Globus pallidus (tissue), 1 donor: Measurements from ENCODE around the gene NMBR.
"Not testable (repeated sequence)": the region's sequence is repeated elsewhere in the genome, so short reads cannot be mapped to it uniquely, and the experiment has no call there.

ENCODE experiments used
- DNase-seq: peaks from one replicate; pipeline ENCODE4 v3.0.0-alpha.2; 2015; ENCODE audit warnings: low spot score

NMBR gene

DNA sequence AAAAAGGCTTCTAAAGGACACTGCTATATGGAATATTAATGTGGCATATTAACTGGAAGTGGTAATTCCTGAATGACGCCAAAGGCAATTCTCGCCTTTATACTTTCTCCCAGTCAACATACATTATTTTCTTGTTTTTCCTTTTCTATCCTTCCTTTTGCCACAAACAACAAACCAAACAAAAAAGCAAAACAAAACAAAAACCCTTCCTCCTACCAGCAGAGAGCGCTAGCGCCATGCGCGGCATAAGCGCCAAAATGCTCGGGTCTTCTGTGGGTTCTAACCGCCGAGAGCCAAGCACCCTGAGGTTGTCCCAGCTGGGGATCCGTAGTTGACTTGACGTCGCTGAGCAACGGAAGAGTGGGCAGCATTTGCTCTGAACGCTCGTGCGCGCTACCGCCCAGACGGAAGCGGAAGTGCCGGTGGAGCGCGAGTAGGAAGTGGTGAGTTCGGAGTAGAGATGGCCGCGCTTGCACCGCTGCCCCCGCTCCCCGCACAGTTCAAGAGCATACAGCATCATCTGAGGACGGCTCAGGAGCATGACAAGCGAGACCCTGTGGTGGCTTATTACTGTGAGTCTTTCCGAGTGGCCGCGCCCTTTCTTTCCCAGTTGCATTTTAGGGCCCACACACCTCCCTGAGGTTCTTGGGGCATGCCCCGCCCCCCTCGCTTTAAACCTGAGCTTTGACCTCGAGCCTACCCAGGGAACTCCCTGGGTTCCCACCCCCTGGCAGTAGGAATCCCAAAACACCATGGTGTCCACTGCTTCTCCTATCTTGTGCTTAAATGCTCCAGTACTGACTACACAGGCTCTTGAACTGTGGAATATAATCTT lies at the start of gene NMBR, which contains the start of gene VTA1:
Gene NMBR, minus strand, starts transcription at position 295 of the 835 bp plus-strand sequence. CDS start 58,464 bp downstream, outside the sequence.
Gene VTA1, plus strand, starts transcription at position 436 of the 835 bp plus-strand sequence. Its CDS starts 25 bp downstream, at position 461.
- DNase-seq = peak; percentile 99

- DNase-seq = no peak
Observed at GRCh38 chr6:142195862-142196541, 49.1 kb upstream of the NMBR start.

DNA sequence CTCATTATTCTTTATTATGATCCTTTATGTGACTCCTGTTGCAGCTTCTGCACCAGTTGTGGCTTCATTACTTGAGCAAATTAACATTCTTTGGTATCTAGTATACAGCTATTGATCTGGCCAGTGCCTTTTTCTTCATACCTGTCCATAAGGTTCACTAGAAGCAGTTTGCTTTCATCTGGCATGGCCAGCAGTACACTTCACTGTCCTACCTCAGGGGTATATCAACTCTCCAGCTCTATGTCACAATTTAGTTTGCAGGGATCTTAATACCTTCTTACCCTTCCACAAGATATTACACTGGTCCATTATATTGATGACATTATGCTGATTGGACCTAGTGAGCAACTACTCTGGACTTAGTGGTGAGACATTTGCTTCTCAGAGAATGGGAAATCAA lies 46.7 kb upstream of the NMBR start:
- DNase-seq = no peak

DNA sequence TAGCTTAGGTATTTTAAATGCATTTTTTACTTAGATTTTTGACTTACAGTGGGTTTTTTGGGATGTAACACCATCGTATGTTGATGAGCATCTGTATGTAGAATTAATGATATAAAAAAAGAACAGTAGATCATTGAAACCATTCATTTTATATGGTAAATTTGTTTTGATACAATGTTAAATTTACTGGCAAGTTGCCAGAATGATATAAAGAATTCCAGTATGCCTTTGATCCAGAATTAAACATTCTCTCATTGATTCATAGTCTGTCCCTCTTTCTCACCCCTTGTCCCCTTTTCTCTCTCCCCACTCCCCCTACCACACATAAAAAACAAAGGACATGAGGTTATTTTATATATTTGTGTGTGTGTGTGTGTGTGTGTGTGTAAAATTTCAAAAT lies 45.4 kb upstream of the NMBR start:
- no peak for DNase-seq

DNA sequence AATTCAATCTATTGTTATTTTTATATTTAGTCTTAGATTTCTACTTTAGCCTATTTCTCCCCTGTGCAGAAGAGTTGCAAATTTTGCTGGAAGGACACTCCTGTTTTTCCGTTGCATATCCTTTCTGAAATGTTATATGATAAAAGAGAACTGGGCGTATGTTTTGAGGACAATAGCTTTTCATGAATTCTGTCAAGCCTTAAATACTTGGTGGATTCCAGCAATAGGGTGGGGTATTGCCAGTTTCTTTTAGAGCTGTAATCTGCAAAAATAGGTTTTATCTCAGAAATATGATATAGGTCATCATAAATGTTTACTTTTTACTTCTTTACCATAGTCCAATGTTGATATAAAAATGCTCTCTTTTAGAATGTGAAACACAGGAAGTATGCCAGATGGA lies 42.1 kb upstream of the NMBR start:
- DNase-seq = no peak

DNA sequence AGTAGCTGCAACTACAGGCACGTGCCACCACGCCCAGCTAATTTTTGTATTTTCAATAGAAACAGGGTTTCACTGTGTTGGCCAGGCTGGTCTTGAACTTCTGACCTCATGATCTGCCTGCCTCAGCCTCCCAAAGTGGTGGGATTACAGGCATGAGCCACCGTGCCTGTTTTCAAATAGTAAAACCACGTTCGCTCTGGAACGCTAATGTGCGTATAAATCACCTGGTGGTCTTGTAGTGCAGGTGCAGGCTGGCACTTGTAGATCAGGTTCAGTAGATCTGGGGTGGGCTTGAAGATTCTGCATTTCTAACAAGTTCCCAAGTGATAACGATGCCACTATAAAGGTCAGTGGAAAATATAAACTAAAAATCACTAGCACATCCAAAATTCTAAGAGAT lies 41.4 kb upstream of the NMBR start:
- not testable (repeated sequence) for DNase-seq

GRCh38 chr6:142187209-142187608 lies 40.3 kb upstream of the NMBR start:
- DNase-seq = no peak

GRCh38 chr6:142185641-142186040 lies 38.7 kb upstream of the NMBR start:
- DNase-seq = no peak

- DNase-seq = no peak
Observed at GRCh38 chr6:142184307-142184706, 37.4 kb upstream of the NMBR start.

DNA sequence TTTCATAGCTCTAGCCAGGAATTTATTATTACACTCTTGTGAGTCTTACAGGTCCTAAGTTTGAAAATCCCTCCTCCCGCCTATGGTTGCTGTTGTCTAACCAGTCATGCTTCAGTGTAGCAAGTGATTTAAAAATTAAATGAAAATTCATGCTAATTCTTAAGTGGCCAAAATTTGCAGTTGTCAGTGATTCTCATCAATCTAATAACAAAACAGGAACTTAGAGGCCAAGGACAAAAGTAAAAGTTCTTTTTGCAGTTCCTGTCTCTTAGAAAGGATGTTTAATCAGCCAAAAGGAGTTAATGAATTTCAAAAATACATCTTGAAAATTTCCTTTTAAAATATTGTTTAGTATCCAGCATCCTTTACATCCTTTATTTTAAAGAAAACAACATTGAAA lies 36.4 kb upstream of the NMBR start:
- no peak for DNase-seq

DNA sequence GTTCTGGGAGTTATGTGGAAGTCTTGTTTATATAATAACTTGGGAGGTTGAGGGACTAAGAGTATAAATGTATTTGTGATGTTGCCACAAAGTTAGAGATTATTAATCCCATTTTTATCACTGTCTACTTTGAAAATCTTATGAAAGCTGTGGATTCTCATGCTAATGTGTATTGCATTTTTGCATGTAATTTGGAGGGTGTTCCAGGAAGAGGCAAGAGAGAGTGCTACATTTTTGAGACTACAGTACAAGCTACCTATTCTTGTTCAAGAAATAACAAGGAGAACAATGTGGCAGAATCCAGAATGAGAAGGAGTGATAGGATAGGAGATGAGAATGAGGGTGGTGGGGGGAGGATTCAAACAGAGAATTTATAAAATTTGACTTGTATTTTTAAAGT lies 35.1 kb upstream of the NMBR start:
- no peak for DNase-seq

DNA sequence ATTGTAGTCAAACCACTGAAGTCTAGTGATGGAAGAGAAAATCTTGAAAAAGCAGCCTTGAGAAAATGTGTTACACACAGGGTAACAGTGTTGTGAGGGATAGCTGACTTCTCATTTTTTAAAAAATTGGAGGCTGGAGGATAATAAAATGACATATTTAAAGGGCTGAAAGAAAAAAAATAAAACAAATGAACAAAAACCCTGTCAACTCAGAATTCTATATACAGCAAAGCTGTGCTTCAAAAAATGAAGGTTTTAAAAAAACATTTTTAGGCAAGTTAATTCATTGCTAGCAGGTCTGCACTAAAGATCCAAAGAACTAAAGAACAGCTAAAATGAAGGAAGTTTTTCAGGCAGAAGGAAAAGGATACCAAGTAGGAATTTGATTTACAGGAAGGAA lies 31.2 kb upstream of the NMBR start:
- no peak for DNase-seq

GRCh38 chr6:142174703-142175102 lies 27.8 kb upstream of the NMBR start:
- DNase-seq = no peak

GRCh38 chr6:142173980-142174379 lies 27.1 kb upstream of the NMBR start:
- no peak for DNase-seq

DNA sequence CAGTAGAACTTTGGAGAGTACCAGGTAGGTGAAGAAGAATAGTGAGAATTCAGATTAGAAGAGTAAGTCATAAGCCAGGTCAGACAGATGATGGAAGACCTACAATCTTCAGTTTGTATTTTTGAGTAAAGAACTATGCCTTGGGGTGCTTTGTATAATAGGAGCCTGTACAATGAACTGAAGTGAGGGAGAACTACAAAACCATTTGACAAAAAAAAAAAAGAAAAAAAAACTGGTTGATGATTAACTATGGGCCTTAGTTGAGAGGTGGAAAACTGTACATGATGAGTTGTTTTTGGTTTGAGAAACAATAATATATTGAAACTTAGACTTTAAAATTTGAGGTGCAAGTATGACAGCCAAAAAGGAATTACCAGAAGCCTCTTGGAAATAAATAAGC lies 25.8 kb upstream of the NMBR start:
- DNase-seq = no peak

DNA sequence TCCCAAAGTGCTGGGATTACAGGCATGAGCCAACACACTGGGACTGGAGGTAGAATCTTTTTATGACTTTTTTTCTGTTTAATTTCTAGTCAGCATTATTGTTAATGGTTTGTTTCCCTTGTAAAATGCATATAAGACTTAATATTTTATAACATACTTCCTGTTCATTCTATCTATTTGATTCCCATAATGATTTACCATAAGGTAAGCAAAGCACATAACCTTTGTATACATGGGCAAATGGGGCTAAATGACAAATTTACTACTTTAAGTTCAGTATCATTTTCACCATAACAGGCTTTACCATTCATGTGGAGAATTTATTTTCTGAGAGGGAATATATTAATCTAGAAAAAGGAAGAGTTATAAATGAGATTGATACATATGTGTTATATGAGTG lies 24.4 kb upstream of the NMBR start:
- DNase-seq = no peak

DNA sequence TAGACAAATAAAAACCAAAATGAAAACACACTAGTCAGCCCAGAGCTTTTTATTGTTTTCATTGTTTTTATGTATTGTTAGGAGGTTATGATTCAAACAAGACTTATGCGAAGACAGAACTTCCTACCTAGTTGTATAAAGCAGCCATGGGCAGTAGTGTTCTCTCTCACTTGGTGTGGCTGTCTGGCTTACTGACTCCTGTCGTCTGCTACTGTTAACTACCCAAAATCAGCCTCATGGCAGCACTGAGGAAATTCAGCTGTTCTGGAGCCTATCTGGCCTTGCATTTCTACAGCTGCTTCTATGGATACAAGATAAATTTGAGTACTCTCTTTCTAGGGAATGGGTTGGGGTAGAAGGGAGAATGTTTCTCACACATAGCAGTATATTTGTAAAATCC lies 20.6 kb upstream of the NMBR start:
- DNase-seq = no peak

DNA sequence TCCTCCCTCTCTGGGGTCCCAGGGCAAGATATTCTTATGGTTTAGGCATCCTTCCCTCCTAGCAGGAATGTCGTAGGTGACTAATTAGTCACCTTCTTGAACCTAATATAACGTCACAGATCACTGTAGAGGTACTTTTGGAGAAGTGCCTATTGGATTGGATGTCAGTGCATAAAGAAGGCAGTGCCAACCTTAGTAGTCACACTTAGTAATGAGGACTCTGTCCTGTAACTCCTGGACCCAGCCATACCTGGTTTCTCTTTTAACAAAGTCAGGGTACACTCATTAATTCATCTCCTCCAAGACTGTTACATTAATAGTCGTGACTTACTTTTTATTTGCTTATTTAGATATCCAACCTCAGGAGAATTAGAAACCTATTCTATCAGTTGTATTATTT lies 20.1 kb upstream of the NMBR start:
- no peak for DNase-seq

- no peak for DNase-seq
Observed at GRCh38 chr6:142165227-142165626, 18.3 kb upstream of the NMBR start.

- DNase-seq = no peak
Observed at GRCh38 chr6:142162780-142163179, 15.9 kb upstream of the NMBR start.

DNA sequence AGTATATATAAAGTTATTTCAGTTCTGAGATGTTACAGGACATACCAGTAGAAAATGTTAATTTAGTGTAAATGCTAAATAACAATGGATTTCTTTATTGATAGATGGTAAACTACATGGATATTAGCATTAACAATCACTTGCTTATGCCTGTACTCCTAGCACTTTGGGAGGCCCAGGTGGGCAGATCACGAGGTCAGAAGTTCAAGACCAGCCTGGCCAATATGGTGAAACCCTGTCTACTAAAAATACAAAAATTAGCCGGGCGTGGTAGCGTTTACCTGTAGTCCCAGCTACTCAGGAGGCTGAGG lies 9.8 kb upstream of the NMBR start:
- not testable (repeated sequence) for DNase-seq

DNA sequence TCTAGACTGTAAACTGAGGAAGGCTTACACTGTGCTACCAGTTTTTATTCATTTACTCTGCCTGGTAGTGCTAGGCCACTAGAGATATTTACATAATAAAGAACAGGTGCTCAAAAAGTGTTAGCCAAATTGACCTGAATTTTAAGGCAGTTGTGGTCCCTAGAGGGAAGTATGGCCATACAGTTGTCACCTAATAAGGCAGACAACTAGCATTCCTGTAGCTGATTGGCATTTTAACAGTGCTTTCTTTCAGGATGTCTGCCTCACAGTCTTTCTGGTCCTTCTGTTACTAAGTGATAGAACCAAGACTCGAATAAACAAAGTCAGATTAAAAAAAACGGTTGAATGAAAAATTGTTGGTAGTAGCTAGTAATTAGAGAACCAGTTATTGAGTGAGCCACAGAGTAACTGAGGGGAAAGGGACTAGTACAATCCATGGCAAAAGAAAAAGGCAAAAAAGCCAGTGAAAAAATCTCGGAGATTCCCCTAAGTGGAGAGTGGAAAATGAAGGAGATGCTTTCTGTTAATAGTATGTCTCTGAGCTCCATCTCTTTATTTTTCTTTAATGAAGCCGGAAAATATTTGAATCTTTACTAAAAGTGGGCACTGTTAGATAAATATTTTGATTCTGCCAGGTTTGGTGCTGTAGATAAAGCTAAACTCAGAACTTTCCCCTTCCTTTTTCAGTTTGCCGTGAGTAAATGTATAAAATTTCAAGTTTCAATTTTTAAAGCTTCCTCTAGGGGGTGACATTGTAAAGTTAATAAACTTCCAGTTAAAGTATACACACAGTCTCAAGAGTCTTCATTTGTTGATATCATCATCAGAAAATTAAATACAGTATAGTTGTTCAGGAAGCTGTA lies 9.2 kb upstream of the NMBR start:
- peak; percentile 18 for DNase-seq

GRCh38 chr6:142155091-142155490 lies 8.2 kb upstream of the NMBR start:
- DNase-seq = no peak
